PC-9 (cell line): ENCODE measurements around the gene CD151.

Experiments
- CTCF ChIP-seq: fragments of 200-600 bp; sonication (generic); conservative IDR thresholded peaks from 2 replicates; pipeline ENCODE4 v1.6.1; 2017; ENCODE audit warnings: mixed run types, antibody characterized with exemption, mild to moderate bottlenecking, moderate library complexity
- EZH2 ChIP-seq: fragments of 200-600 bp; sonication (generic); IDR thresholded peaks from 2 replicates; pipeline ENCODE4 v1.8.0; 2017; ENCODE audit warnings: antibody characterized with exemption, low read depth

- no peak for TF ChIP-seq CTCF
- no peak for TF ChIP-seq EZH2
These were observed 4.9 kb upstream of the CD151 start, which contains the start of gene CRACR2B for GRCh38 chr11:827897-828192.
